TTC549 (cell line): ENCODE measurements around the gene SGCB.
"Not testable (repeated sequence)": the region's sequence is repeated elsewhere in the genome, so short reads cannot be mapped to it uniquely, and the experiment has no call there.

Experiments used
- FAIRE-seq: peaks from 2 replicates; lab custom pipeline; 2012; peaks lifted over from hg19 to GRCh38; lab: Jason Lieb, UNC

The SGCB gene, protein sequence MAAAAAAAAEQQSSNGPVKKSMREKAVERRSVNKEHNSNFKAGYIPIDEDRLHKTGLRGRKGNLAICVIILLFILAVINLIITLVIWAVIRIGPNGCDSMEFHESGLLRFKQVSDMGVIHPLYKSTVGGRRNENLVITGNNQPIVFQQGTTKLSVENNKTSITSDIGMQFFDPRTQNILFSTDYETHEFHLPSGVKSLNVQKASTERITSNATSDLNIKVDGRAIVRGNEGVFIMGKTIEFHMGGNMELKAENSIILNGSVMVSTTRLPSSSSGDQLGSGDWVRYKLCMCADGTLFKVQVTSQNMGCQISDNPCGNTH

DNA sequence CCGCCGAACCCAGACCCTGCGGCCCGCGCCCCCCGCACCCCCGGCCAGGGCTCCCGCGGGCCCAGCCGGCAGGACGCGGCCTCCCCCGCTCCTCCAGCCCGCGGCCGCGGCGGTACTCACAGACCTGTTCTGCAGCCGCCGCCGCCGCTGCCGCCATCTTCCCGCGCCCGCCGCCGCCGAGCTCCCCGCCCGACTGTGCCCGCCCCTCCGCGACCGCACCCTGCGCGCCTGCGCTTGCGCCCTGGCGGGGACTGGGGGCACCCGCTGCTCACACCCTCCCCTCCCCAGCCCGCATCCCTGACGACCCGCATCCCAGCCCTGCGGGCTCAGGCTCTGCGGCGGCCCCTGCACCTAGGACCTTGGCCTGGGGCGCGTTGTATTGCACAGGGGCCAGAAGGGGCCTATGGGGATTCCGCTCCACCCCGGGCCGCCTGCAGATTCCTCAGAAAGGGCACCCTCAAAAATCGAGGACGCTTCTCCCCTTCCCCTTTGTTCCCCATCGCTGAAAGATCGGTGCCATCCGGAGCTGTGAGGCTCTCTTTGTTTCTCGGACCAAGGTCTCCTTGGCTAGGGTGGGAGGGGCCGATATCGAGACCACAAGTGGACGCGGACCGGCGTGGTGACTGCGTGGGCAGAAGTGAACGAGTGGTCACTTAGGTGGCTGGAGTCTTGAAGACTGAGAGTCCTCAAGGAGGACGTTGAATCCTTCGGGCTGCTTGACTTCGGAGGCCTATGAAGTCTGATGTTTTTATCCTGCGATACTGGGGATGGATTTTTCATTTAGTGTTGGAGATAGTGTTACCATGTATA, at the start of gene SGCB:
TSS of gene SGCB (minus strand) at position 197 of the 810 bp plus-strand sequence. CDS start at position 157, 40 bp downstream.
- no peak for FAIRE-seq

DNA sequence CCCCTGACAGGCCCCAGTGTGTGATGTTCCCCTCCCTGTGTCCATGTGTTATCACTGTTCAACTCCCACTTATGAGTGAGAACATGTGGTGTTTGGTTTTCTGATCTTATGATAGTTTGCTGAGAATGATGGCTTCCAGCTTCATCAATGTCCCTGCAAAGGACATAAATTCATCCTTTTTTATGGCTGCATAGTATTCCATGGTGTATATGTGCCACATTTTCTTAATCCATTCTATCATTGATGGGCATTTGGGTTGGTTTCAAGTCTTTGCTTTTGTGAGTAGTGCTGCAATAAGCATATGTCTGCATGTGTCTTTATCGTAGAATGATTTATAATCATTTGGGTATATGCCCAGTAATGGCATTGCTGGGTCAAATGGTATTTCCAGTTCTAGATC, 48.3 kb upstream of the SGCB start:
- FAIRE-seq: not testable (repeated sequence)

DNA sequence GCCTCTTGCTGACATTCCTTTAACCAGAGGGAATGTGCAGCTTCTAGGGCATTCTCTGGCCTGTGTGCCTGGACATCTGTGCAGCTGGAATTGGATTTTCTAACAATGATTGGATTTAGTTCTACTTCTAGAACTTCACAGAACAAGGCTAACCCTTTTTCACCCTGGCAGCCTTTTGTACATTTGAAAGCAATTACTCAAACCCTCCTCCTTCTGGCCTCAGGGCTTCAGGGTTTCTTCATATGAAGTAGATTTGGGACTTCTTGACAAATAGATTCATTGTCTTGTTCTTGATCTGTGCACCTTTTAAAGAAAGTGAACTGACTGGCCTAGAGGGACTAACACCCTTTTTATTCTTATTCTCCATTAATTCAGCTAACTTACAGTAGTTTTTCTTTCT, 43.1 kb upstream of the SGCB start:
- no peak for FAIRE-seq

DNA sequence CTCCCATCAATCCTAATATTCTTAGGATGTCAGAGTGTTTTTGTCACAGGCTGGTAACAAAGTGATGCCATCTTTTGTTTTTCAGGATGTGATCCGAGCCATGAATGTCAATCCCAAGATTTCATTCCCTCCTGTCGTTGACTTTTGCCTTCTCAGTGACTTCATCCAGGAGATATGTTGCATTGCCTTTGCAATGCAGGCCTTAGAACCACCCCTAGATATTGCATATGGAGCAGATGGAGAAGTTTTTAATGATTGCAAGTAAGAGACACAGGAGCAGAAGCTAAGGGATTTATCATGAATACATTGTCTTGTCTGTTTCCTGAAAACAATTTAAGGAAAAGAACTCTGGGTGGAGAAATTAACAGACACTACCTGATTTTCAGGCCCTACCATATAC, 41.6 kb upstream of the SGCB start:
- no peak for FAIRE-seq

DNA sequence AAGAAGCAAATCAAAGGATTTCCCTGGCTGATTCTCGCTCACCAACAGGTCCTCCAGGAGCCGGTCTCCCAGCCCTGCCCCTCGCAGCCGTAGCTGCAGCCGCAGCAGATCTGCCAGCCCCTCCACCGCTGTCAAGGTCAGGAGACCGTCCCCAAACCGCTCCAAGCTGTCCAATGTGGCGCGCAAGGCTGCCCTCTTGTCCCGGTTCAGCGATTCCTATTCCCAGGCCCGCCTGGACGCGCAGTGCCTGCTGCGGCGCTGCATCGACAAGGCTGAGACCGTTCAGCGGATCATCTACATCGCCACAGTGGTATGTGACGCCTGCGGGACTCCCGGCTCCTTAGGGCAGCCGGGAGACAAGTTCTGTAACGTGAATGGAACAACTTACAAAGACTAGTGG, 38.6 kb upstream of the SGCB start:
- FAIRE-seq: no peak

DNA sequence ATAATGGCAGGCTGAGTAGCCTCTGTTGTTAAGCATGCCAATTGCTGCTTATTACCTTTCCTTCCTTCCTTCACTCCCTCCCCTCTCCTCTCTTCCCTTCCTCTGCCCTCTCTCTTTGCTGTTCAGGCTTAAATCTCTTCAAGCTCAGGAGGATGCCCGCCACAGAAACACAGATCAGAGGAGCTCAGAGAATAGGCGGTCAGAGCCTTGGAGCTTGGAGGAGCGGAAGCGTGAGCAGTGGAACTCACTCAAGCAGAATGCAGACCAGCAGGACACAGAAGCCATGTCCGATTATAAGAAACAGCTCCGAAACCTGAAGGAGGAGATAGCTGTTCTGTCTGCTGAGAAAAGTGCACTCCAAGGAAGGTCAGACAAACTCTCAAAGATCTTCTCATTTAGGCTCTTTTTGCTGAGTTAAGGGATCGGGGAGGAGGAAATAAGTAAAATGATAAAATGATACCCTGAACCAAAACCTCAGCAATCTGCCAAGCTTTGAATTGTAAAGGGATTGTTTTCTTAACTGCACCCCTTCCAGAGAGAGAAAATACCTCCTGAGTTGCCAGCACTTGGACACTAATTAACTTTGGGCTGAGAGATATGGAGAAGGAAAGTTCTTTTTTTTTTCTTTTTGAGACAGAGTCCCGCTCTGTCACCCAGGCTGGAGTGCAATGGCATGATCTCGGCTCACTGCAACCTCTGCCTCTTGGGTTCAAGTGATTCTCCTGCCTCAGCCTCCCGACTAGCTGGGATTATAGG, 33.9 kb upstream of the SGCB start:
- no peak for FAIRE-seq

DNA sequence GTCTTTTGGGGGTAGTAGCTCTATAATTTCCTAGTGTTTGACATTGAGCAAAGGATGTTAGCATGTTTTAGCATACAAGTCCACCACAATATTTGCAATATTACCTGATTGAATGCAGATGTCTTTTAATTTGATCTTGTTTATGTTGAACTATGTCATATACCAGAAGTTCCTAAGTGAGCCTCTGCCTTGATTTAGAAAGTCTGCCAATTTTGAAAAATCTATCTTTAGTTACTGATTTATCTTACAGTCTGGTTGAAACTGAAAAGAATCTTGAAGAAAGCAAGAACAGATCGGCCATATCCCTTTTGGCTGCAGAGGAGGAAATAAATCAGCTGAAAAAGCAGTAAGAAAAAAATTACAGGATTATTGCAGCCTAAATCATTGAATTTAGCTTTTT, 31.5 kb upstream of the SGCB start:
- FAIRE-seq: no peak

DNA sequence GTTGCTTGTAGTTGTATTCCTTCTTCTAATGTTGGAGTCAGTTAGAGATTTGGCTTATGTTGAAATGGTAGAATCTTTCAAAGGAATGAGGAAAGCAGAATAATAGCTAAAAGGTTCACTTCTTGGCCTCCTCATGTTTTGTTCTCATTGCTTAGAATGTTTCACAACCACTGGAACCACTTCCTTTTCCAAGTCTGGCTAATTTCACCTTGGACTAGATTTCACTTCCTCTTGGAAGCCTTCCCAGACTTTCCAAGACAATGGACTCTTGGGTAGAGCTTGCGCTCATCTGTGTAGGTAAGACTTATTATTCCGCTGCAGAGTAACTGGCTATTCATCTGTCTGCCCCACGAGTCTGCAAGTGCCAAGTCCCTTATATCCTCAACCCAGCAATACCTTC, 21.3 kb upstream of the SGCB start:
- FAIRE-seq: no peak

DNA sequence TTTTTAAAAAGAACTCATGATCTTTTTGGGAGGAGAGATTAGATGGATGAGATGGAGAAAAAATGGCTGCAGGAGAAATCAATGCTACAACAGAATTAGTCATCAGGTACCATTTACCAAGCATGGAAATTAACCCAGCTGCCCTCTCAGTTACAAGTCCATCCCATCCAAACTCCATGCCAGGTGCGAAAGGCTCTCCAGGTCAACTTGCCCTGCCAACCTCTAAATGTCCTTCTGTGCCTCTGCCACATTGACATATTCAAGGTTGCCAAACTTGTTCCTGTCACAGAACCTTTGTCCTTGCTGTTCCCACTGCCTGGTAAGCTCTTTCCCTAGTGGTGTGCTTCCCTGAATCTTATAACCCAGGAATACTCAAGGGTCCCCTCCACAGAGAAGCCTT, 20.2 kb upstream of the SGCB start:
- FAIRE-seq: no peak

DNA sequence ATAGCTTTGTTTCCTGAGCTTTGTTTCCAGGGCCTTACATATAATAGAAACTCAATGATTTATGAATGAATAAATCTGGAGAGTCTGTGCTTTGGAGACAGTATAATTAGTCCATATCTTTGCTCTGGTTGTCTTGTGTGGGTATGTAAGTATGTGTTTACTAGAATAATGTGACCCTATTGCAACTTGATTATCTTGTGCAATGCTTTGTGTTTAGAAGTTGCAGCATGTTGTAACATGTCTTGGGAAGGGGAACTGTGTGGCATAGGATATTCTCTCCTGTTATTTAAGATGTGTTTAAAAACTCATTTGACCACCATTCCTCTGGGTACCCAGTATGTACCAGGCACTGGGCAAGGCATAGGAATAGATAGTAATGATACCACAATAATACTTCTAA, 19.1 kb upstream of the SGCB start:
- no peak for FAIRE-seq

DNA sequence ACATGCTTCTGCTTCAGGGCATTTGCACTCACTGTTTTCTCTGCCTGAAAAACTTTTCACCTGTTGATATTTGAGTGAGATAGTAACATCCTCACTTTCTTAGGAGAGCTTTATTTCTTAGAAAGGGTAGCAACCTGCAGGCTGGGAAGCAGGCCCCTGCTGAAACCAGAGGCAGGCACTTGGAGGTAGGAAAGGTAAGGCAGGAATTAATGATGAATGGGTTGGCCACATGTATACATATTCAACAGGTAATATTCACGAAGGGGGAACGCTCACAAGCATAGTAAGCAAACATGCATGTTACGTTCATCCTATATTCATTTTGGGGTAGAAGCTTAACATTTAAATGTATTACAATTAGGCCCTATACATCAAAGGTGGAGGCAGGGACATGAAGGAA, 16.2 kb upstream of the SGCB start:
- no peak for FAIRE-seq

DNA sequence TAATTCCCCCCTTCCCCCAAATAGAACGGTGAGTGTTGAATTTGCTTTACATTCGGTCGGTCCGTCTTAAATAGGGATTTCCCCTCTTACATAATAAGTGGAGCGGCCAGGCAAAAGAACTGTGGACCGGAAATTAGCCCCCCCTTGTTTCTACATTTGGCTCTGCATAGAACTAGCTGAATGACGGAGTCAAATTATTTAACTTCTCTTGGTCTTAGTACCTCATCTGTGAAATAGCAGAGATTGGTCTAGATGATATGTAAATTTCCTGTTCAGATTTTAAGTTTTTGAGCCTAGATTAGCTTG, 14.3 kb upstream of the SGCB start:
- FAIRE-seq: no peak

DNA sequence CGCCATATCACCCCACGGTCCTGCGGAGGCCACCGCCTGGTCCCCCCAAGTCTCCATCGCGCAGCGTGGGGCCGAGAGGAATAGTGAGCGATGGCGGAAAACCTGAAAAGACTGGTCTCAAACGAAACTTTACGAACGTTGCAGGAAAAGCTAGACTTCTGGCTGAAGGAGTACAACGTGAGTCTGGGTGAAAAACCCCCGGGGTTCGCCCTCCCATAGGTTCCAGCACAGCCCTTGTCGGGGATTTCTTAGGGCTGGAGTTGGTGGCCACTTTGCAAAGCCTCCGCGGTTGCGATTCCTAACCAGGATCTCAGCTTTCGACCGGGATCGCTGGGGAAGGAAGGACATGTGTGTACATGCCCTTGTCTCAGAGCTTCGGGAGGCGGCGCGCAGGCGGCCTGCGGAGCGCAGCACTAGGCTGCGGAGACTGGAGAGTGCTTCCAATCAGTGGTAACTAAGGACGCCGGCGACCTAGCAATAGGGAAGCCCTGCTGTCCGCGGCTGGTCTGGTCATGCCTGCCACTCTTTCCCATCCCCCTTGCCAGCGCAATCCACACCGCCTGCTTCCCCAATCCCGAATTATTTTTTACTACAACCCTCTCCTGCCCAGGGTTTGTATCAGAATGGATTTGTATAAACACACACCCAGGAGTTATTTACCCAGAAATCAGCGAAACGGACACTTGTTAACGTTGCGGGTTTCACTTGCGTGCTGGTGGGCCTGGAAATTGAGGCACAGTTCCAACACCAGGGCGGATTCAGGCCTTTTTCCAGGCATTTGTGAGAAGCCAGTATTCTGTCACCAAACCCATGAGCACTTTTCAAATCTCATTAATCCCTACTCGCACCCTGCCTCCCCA, 13.7 kb upstream of the SGCB start:
- no peak for FAIRE-seq

DNA sequence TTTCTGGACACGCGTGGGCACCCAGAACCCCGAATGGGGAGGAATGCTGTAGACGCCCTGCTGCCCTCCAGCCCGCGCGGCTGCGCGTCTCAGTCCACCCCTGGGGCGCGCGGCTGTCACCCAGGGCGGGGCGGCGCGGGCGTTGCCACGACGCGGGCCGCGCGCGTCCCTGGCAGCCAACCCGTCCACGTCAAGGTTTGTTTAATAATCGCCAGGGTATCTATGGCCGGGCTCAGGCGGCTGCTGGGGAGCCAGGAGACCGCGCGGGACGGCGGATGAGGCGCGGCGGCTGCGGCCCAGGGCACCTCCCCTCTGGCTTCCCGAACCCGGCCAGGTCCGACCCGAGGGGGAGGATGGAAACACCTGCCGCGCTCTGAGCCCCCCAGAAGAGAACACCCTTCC, 13.1 kb upstream of the SGCB start, which contains the start of gene SPATA18:
TSS of gene SPATA18 (plus strand) at position 92 of the 402 bp plus-strand sequence. CDS start 401 bp downstream, outside the sequence.
- no peak for FAIRE-seq

DNA sequence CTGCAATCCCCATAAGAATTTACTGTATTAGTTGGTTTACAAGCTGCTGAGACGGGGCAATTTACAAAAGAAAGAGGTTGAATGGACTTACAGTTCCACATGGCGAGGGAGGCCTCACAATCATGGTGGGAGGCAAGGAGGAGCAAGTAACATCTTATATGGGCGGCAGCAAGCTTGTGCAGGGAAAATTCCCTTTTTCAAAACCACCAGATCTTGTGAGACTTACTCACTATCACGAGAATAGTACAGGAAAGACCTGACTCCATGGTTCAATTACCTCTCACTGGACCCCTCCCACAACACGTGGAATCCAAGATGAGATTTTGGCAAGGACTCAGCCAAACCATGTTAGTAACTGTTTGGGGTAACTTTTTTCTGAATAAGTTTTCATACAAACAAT, 11.2 kb upstream of the SGCB start:
- FAIRE-seq: no peak

DNA sequence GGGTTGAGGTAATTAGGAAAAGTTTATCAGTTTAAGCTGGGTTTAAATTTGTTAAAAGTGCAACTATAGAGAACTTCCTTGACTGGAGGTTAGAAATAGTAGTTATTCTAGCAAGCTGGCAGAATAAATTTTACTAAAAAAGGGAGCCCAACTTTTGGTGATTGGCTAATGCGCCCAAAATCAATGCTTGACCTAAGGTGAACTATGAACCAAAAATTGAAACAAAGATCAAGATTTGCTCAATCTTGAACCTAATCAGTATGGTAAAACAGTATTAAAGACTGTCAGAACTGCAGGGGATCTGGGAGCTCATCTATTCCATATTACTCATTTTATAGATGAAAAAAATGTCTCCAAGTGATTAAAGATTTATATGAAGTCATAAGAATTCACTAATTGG, 6.9 kb upstream of the SGCB start:
- no peak for FAIRE-seq

DNA sequence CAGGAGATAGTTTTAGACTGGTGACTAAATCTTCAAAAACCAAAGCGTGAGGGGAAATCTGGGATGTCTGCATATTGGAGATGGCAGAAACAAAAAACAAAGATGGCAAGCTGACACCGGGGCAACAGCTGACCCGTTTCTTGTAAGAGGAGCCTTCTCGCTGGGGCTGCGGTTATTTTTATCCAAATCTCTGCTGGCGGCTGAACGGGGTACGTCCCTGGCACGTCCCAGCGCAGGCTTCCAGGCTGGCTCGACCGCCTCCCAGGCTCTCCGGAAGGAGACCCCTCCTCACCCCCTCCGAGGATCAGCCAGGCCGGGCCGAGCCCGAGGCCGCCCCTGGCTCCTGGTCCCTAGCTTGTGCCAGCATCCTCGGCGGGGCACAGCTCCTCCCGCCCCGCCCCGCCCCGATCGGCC, 403 bp downstream of the SGCB start:
- FAIRE-seq: no peak

DNA sequence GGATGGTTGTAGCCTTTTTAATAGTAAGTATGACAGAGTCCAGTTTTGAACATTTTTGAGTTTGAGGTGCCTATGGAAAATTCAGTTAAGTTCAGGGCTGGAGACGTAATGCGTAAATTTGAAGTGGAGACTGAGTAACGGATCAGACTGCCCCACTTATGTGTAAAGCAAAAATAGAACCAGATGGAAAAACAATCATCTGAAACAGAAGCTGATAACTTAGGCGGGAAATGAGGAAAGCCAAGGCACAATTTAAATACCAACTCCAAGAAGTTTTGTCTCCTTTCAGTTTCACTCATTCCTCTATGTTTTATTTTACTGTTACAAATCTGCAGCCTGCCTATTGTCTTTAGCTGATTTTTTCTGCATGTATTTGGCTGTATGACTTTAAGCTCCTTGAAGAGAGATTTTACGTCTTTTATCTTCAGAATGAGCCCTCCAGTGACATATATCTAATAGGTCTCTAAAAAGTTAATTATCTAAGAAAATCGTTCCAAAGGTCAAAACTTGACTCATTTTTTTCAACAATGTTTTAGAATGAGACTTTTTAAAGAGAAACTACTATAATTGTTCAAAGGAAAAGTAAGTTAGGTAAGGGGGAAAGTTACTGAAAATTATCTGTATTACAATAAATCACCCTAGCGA, 1.1 kb downstream of the SGCB start:
- no peak for FAIRE-seq

DNA sequence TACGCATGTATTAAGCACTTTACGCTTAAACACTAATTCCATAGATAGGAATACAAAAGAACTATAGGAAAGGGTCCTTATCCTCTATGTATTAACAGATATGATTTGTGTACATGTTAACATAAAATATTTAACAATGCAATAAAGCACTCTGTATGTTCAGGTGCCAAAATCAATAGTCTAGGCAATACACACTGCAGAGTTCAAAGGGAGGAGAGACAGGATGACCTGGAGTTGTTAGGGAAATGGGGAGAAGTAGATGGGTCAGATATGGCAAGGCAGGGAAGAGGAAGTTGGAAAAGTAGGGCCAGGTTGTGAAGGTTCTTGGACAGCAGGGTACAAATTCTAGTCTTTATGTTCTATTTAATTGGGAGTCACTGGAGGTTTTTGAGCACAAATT, 2.9 kb downstream of the SGCB start:
- FAIRE-seq: no peak

DNA sequence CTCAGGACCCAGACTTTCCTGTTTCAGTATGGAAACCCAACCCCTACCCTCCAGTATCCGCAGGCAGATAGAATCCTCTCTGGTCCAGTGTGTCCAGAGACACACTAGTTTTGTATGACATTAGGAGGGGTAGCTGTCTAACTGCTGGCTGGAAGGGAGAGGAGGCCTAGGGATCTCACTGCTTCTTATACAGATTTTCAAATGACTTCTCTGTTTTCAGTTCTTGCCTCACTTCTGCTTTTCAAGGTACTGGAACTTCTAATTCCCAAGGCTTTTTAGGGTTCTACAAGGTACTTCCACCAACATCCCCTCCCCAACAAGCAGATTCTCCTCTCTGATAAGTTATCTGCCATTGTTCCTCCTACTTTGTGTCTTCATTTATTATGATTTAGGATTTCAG, 6.1 kb downstream of the SGCB start:
- FAIRE-seq: no peak

DNA sequence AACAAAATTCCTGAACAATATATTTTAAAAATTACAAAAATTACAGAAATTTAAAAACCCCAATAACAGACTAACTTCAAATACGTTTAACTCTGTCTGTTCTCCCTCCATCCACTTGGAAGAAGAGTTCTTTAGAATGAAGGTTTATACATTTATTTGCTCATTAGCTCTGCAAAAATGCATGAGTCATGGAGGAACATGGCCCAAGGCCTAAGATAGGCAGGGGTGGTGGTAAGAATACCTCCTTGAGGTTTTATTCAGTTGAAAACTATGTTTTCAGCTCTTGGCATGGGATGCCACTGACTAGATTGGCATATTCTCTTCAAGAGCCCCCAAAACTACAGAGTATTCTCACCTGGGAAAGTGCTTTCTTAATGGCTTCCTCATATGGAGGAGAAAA, 9.1 kb downstream of the SGCB start:
- no peak for FAIRE-seq
